GM10248 (cell line): ENCODE results near the gene ACOXL.

Source experiments
- CTCF ChIA-PET: fragments of 300-600 bp; sonication (Branson Sonifier 250); formaldehyde crosslinking; extraction: SDS; loops from one replicate; lab custom pipeline; 2021; ENCODE audit warnings: antibody characterized with exemption; lab: Yijun Ruan, JAX
- POLR2A ChIA-PET: fragments of 350-650 bp; sonication (Branson Sonifier 250); formaldehyde crosslinking; extraction: SDS; loops from one replicate; lab custom pipeline; 2020; ENCODE audit warnings: antibody characterized with exemption; lab: Yijun Ruan, JAX
- DNase-seq: peaks from one replicate; pipeline ENCODE4 v3.0.0; 2012; ENCODE audit errors: extremely low spot score
- CTCF ChIP-seq: IDR thresholded peaks from 2 replicates; pipeline ENCODE4 v1.5.1; 2012; ENCODE audit warnings: mild to moderate bottlenecking, low read depth; ENCODE audit errors: extremely low read depth, missing control alignments, control extremely low read depth

ACOXL gene

GRCh38 chr2:110875384-110875725, 143.0 kb downstream of the ACOXL start:
- DNase-seq = no peak
- POLR2A ChIA-PET = no interaction called here
- TF ChIP-seq CTCF = no peak
- CTCF ChIA-PET = interaction anchor here (0.7 to 2.7 kb wide), 6 partner anchors 9 to 41 kb away, joined by 3 to 10 read pairs (median 3); no protein-coding TSS in a partner anchor

DNA sequence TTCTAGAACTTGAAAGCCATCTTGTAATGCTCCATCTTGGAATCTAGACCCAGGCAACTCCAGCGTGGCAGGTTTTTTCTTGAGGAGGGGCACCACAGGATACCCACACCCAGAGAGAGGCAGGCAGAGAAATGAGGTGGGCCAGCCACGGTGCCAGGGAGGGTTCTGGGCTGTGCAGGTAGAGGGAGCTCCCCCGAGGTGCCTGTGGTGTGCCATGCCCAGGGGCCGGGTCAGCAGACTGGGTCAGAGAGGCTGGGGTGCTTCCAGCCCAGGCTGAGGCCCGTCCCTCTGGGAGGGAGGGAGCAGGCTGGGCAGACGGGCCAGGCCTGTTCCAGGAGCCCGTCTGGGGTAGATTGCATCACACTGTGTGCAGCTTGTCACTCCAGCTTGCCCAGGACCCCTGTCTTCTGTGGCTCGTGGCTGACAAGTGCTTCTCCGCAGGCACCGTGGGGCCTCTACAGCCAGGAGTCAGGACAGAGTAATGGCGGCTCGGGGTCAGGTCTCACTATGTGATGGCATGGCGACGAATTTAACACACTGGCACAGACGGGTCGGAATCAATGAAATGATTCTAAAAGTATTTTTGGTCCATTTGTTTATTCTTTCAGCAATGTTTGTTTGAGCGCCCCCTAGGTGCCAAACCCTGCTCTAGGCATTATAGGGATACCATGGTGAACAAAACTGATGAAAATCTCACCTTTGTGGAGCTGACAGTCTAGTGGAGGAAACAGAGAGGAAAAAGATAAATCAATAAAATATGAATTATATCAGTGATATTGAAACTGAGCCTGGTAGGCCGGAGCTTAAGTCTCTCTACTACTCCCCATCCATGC, 144.0 kb downstream of the ACOXL start:
- peak; percentile 28 for TF ChIP-seq CTCF
- ChIA-PET CTCF (interaction anchor here (1.0 to 2.7 kb wide), 7 partner anchors 8 to 42 kb away, joined by 3 to 10 read pairs (median 3); no protein-coding TSS in a partner anchor), POLR2A (no interaction called here)
- no peak for DNase-seq

GRCh38 chr2:110877031-110877827, 144.9 kb downstream of the ACOXL start:
- no peak for TF ChIP-seq CTCF
- ChIA-PET POLR2A (no interaction called here), CTCF (interaction anchor here (1.0 to 2.7 kb wide), 6 partner anchors 8 to 223 kb away, joined by 3 to 10 read pairs (median 3); no protein-coding TSS in a partner anchor)
- no peak for DNase-seq

- ChIA-PET POLR2A (no interaction called here), CTCF (interaction anchor here (0.9 to 1.5 kb wide), 3 partner anchors 10 to 222 kb away, joined by 3 to 4 read pairs (median 3); no protein-coding TSS in a partner anchor)
- TF ChIP-seq CTCF = no peak
- DNase-seq = no peak
These were observed 145.8 kb downstream of the ACOXL start for GRCh38 chr2:110878150-110878549.

GRCh38 chr2:110881908-110882307, 149.5 kb downstream of the ACOXL start:
- CTCF ChIA-PET = no interaction called here
- TF ChIP-seq CTCF = no peak
- POLR2A ChIA-PET = no interaction called here
- no peak for DNase-seq

DNA sequence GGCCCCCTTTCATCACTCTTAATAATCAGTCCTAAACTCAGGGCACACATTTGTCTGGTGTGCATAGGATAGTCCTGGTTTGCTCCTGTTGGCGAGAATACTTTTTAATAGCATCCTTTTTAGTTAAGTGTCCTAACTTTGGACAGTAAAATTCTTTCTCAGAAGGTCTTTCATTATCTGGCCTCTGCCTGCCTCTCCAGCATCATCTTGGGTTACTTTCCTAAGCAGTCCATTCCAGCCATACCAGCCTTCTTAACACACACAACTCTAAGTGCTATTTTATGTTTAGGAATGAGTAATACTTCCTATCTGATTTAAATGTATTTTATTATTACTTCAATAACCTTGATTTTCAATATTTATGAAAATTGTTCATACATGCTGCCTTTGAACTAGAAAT, 151.0 kb downstream of the ACOXL start:
- ChIA-PET CTCF (interaction anchor here (1.3 kb wide), 1 partner anchor 71 kb away, joined by 4 read pairs; no protein-coding TSS in a partner anchor), POLR2A (no interaction called here)
- DNase-seq = no peak

More for the DNA sequence above, 151.0 kb downstream of the ACOXL start:
- no peak for TF ChIP-seq CTCF
